GM21390 (cell line): ENCODE data around the gene FSD1.
"Not testable (repeated sequence)": the region's sequence is repeated elsewhere in the genome, so short reads cannot be mapped to it uniquely, and the experiment has no call there.

ENCODE experiments used
- ATAC-seq: cut with Tn5 transposase; IDR thresholded peaks from one replicate; pipeline ENCODE4 v1.9.1; 2021; ENCODE audit not compliant: unreplicated experiment

The FSD1 gene

DNA sequence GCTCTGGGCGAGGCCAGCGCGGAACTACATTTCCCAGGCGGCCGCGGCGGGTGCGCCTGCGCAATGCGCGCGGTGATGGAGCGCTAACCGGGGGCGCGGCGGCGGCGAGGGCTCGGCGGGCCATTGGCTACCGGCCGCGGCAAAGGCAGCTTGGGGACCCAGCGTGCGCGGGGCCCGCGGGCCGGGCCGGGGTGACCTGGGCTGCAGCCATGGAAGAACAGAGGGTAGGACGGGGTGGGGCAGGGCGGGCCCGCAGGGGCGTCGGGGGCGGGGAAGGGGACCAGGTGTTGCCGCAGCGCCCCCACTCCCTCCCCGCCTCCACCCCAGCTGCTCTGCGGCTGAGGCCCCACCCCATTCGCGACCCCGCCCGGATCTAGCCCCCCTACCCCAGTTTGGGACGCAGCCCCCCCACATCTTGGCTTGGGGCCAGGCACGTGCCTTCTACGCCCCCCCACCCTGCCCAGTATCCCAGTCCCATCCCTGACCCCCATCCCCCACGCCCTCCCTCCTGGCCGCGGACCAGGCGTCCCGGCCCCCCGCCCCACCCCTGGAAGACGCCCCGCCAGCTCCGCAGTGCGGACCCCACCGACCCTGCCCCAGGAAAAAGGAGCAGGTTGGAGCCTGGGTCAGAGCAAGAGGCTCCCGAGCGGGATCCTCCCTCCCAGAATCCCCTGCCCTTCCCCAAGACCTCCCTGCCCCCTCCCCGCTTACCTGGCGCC lies at the start of gene FSD1:
TSS of gene FSD1 (plus strand) at position 61 of the 719 bp plus-strand sequence. CDS start at position 210, 149 bp downstream.
- ATAC-seq = no peak

DNA sequence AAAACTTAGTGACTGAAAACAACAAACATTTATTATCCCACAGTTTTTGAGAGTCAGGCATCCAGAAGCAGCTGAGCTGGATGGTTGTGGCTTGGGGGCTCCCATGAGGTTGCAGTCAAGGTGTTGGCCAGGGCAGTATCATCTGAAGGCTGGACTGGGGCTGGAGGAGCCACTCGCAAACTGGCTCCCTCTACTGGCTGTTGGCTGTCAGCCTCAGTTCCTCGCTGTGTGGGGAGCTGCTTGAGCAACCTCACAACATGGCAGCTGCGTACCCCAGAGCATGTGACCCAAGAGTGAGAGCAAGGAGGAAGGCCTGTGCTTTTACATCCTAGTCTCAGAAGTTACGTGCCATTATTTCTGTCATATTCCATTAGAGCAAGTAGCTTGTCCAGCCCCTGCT lies 47.8 kb upstream of the FSD1 start:
- ATAC-seq = no peak

DNA sequence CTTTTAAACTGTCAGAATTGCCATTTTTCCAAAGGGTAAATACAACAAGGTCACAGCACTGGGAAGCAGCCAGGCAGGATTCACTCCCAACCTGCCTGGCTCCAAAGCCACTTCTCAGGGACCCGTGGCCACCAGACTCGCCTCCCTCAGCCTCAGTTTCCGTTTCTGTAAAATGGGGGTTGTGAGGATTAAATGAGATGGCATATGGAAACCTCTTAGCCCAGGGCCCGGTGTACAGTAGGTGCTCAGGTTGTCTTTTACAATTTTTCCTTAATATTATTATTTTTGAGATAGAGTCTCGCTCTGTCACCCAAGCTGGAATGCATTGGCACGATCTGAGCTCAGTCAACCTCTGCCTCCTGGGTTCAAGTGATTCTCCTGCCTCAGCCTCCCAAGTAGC lies 47.4 kb upstream of the FSD1 start:
- no peak for ATAC-seq

DNA sequence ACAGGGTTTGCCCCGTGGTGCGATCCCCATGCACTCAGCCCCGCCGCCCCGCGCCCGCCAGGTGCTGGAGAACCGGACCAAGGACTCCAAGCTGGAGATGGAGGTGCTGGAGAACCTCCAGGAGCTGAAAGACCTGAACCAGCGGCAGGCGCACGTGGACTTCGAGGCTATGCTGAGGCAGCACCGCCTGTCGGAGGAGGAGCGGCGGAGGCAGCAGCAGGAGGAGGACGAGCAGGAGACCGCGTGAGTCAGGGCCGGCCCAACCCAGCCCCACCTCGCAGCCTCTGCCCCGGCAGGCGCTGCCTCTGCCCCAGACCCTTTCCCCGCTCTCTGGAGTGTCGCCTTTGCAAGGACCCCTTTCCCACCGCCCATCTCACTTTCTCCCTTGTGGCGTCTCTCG lies 46.2 kb upstream of the FSD1 start:
- ATAC-seq = no peak

DNA sequence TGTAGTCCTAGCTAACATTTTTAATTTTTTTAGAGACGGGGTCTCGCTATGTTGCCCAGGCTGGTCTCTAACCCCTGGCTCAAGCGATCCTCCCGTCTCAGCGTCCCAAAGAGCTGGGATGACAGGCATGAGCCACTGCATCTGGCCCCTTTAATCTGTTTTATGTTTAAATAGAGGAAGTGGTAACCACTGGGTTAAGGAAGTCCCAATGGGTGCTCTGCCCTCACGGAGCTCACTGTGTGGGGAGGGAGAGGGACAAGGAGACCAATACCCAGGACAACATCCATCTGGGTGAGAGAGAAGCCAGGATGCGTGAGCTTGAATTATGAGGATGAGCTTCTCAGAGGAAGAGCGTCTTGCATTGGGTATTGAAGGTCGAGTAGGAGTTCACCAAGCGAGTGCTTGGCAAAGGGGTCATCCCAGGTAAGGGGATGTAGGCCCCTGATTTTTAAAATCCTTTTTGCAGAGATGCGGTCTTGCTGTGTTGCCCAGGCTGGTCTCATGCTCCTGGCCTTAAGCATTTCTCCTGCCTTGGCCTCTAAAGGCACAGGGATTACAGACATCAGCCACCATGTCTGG lies 43.7 kb upstream of the FSD1 start:
- ATAC-seq = no peak

DNA sequence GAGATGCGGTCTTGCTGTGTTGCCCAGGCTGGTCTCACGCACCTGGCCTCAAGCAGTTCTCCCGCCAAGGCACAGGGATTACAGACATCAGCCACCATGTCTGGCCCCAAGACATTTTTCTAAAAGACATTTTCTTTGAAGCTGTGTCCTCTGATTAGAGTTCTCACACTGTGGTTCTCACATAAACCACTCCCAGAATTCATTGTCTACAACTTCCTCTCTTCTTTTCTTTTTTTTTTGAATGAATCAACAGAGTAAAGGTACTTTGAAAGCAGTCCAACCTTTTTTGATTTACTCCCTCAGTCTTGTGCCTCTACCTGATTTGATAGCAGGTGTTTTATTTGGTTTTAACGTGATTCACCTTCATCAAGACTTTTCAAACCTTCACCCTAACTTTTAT lies 39.6 kb upstream of the FSD1 start:
- ATAC-seq = no peak

DNA sequence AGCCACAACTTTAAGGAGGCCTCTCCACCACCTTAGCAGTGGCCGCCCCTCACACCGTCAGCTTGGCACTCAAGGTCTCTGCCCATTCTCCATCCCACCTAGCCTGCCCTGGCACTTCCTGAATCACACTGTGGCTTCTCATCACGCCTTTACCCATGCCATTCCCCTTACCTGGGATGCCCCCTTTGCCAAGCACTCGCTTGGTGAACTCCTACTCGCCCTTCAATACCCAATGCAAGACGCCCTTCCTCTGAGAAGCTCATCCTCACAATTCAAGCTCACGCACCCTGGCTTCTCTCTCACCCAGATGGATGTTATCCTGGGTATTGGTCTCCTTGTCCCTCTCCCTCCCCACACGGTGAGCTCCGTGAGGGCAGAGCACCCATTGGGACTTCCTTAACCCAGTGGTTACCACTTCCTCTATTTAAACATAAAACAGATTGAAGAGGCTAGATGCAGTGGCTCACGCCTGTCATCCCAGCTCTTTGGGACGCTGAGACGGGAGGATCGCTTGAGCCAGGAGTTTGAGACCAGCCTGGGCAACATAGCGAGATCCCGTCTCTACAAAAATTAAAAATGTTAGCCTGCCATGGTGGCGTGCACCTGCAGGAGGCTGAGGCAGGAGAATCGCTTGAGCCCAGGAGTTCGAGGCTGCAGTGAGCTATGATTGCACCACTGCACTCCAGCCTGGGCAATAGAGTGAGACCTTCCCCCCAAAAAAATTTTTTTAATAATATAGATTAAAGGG lies 38.0 kb upstream of the FSD1 start:
- ATAC-seq = no peak

DNA sequence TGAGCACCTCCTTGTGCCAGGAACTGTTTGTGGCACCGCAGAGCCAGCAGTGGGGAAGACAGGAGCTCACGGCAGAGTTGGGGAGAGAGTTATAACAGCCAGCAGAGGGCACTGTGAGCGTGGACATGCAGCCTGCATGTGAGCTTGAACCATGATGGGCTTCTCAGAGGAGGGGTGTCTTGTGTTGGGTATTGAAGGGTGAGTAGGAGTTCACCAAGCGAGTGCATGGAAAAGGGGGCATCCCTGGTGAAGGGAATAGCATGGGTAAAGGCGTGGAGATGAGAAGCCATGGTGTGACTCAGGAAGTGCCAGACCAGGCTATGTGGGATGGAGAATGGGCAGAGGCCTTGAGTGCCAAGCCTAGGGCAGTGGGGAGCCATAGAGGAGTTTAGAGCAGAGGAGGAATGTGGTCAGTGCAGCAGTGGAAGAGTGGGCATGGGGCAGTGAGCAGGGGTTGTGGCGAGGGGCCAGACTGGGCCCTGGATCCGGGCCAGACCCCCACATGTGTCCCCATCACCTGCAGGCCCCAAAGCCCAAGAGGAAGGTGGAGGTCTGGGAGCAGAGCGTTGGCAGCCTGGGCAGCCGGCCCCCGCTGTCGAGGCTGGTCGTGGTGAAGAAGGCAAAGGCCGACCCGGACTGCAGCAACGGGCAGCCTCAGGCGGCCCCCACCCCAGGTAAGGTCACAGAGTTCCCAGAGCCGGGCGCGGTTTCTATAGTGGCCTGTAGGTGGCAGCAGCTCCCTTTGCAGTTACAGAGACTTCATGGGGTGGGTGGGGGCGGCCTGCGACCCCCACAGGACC lies 37.1 kb upstream of the FSD1 start:
- ATAC-seq = no peak

DNA sequence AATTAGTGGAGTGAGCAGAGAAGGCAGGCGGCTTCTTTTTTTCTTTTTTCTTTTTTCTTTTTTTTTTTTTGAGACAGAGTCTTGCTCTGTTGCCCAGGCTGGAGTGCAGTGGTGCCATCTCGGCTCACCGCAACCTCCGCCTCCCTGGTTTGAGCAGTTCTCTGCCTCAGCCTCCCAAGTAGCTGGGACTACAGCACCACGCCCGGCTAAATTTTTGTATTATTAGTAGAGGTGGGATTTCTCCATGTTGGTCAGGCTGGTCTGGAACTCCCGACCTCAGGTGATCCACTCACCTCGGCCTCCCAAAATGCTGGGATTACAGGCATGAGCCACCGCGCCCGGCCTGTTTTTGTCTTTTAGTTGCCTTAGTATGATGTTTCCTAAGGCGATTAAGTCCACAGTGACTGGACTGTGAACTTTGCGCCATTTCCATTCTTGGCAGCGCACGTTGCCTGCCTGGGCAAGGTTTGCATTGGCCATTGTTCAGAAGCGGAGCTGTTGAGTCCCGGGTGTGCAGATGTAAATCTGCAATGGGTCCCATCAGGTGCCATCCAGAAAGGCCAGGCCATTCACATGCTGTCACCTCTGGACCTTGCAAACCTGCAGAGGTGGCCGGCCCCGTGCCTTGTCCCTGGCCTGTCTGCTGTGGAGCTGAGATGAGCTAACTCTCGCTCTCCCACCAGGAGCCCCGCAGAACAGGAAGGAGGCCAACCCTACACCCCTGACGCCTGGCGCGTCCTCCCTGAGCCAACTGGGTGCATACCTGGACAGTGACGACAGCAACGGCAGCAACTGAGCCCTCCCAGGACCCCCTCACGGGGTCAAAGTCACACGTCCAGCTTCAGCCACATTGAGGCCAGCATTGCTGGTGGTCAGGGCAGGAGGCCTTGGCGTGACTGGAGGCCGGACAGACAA lies 36.2 kb upstream of the FSD1 start:
- ATAC-seq = no peak

DNA sequence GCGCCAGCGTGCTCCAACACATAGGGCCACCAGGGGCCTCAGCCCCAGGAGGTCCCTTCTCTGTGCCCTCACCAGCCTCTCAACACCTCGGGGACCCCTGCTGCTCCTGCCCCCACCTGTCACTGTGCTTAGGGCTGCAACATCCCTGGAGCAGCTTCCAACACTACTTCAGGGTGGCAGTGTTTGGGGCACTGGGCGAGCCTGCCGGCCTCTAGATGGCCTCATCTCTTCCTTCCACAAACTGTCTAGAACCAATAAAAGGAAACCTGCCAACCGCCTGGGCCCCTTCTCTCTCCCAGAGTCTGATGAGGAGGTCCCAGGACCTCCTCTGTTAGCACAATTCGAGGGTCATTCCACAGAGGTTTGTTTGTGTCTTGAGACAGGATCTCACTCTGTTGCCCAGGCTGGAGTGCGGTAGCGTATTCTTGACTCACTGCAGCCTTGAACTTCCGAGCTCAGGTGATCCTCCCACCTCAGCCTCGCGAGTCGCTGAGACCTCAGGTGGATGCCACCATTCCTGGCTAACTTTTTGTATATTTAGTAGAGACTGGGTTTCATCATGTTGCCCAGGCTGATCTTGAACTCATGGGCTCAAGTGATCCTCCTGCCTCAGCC lies 35.5 kb upstream of the FSD1 start:
- no peak for ATAC-seq

DNA sequence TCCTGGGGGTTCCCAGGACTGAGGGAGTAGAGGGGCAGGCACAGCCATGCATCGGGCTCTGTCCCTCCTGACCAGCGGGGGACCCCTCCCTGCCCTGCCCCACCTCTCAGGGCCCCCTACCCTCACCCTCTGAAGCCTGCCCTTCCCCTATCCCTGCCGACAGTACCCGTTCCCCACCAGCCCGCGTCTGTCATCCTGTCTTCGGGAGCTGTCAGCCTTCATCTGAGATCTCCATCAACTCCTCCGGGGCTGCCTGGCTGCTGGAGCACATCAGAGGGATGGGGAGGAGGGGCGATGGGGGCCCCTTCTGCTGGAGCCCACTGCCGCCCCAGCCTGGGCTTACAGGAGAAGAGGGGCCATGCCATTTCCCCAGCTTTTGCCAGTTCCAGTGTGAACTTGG lies 31.5 kb upstream of the FSD1 start:
- no peak for ATAC-seq

DNA sequence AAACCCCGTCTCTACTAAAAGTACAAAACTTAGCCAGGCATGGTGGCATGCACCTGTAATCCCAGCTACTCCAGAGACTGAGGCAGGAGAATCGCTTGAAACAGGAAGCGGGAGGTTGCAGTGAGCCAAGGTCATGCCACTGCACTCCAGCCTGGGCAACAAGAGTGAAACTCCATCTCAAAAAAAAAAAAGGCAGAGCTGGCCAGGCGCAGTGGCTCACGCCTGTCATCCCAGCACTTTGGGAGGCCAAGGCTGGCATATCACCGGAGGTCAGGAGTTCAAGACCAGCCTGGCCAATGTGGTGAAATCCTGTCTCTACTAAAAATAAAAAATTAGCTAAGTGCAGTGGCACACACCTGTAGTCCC lies 30.1 kb upstream of the FSD1 start:
- not testable (repeated sequence) for ATAC-seq

DNA sequence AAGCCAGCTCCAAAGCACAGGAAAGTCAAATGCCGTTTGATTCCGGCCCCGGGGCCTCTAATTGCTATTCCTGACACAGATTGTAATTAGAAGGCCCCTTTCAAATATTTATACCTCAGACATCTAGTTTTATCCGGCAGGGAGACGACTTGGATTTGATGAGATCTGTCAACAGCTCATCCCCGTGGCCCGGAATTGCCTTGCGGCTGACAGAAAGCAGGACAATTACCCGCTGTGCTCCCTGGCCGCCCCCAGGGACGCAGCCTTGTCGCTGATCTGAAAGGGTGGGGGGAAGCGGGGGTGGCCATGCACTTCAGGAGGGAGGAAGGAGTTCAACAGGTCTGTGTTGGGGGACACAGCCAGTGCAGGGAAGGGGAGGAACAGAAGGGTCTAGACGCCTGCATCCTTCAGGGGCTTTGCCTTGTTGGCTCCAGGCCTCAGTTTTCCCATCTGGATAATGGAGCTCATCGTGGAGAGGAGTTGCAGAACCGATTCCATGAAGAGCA lies 27.2 kb upstream of the FSD1 start:
- ATAC-seq = no peak

DNA sequence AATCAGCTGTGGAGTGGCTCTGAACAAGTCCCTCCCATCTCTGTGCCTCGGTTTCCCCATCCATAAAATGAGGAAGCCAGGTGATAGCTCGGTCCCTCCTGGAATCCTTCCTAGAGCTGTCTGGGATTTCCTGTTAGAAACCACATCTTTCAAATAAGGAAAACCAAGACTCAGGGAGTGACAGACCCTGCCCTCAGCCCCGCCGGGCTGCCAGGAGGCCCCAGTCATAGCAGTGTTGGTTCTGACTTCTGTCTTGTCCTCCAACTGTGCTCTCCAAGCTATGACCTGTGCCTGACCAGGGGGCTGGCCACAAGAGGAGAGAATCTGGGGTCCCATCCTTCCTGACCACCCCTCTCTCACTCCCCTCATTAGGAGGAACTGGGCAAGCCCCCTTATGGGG lies 26.4 kb upstream of the FSD1 start:
- no peak for ATAC-seq

DNA sequence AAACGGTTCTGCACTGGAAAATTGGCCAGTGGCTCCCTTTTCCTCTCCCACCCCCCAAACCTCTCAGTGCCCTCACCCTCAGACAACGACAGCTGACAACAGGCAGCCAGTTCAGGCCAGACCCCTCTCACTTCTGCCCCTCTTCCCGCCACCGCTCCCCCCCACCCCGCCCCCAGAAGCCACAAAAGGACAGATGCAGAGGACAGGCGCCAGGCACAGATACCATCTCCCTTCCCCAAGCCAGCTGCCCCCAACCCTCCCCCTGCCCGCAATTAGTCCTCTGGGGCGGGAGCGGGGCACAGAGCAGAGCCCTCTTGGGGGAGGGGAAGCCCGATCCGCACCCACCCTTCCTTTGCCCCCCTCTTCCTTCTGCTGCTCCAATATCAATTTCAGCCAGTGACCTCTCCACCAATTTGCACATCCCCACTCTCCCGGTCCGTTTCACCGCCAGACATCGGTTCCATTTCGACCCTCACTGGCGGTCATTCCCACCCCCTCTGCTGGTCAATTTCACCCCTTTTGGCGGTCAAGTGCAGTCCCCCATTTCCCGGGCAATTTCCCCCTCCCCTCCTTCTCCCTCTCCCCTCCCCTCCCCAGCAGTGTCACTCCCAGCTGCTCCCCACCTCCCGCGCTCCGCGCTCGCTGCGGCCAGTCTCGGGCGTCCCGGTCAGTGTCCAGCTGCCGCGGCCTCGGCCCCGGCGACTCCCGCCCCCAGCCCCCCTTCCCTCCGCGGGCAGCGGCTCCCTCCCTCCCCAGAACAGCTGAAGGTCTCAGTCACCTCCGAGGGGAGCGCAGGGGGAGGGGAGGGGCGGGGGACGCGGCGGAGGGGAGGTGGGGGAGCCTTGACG lies 25.8 kb upstream of the FSD1 start, which contains the start of gene SHD:
TSS of gene SHD (plus strand) at position 848 of the 848 bp plus-strand sequence. CDS start 798 bp downstream, outside the sequence.
- ATAC-seq = no peak

DNA sequence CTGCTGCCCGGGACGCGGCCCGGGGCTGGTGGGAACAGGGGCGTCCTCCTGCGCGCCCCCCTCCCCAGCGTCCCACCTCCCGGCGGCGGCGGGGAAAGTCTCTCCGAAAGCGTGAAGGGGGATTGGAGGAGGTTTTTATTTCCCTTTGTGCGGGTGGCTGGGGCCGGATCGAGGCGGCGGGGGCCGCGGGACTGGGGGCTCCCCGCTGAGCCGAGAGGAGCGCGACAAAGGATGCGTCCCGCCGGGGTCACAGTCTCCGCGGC lies 25.2 kb upstream of the FSD1 start:
- no peak for ATAC-seq

DNA sequence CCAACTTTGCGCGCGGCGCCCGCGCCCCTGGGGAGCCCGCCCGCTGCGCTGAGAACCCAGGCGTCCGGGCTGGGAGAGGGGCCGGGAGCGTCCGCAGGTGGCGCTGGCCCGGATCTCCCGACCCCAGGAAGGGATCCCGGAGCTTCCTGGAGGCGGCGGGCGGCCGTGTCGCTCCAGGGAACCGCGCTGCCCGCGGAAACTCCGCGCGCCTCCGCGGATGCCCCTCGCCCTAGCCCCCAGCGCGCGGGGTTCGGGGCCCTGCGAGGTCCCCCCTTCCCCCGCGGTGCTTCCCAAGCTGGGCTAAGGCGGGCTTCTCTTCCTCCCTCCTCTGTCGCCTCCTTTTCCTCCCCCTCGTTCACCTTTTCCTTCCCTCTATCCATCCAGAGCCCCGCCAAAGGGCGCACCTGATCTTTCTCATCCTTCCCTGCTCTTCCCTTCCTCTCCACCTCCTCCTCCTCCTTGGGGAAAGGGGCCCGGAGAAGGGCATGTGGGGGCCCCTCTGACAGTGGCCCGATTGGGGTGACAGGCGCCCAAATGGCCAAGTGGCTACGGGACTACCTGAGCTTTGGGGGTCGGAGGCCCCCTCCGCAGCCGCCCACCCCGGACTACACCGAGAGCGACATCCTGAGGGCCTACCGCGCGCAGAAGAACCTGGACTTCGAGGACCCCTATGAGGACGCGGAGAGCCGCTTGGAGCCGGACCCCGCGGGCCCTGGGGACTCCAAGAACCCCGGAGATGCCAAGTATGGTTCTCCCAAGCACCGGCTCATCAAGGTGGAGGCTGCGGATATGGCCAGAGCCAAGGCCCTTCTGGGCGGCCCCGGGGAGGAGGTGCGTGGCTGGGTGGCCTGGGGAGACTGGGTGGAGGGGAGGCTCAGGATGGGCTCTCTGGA lies 24.6 kb upstream of the FSD1 start:
- no peak for ATAC-seq
